ENCODE results near the gene INO80E. TPM values are rescaled to one million over a fixed set of nuclear protein-coding genes. Genes with fewer than 3 reads are reported as not detected.

INO80E gene
- total RNA-seq, 4 donors from 2014 or later = 46.6 to 85.8 (median 75.9) TPM

- H3K9me3 ChIP-seq = no peaks in the 10 kb centered on the region
- no peak for TF ChIP-seq POLR2A (IDR thresholded peaks at IDR 0.05)
- TF ChIP-seq, protein P1, sequence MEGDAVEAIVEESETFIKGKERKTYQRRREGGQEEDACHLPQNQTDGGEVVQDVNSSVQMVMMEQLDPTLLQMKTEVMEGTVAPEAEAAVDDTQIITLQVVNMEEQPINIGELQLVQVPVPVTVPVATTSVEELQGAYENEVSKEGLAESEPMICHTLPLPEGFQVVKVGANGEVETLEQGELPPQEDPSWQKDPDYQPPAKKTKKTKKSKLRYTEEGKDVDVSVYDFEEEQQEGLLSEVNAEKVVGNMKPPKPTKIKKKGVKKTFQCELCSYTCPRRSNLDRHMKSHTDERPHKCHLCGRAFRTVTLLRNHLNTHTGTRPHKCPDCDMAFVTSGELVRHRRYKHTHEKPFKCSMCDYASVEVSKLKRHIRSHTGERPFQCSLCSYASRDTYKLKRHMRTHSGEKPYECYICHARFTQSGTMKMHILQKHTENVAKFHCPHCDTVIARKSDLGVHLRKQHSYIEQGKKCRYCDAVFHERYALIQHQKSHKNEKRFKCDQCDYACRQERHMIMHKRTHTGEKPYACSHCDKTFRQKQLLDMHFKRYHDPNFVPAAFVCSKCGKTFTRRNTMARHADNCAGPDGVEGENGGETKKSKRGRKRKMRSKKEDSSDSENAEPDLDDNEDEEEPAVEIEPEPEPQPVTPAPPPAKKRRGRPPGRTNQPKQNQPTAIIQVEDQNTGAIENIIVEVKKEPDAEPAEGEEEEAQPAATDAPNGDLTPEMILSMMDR (IDR thresholded peaks at IDR 0.05) = no peak
- peaks cover 0 to 27% (median 0%) of the 10 kb centered on the region in 3 donors for H3K36me3 ChIP-seq
- H3K27ac ChIP-seq = no peak overlapping the region
- DNase-seq = no peak
- no peak overlapping the region for H3K4me3 ChIP-seq
- no peaks in the 10 kb centered on the region for H3K4me1 ChIP-seq
- H3K27me3 ChIP-seq = no peaks in the 10 kb centered on the region
Observed at GRCh38 chr16:30002614-30003346, 6.7 kb downstream of the INO80E start.

GRCh38 chr16:30003670-30004423 lies 7.8 kb downstream of the INO80E start:
- Histone ChIP-seq H3K27me3 (no peaks in the 10 kb centered on the region), H3K9me3 (no peaks in the 10 kb centered on the region), H3K27ac (no peak overlapping the region), H3K4me3 (no peak overlapping the region), H3K4me1 (no peaks in the 10 kb centered on the region), H3K36me3 (peaks cover 0 to 20% (median 0%) of the 10 kb centered on the region in 3 donors)
- DNase-seq = no peak
- TF ChIP-seq POLR2A (IDR thresholded peaks at IDR 0.05) = no peak
- TF ChIP-seq, protein P1 (IDR thresholded peaks at IDR 0.05) = no peak

GRCh38 chr16:30004424-30004776 lies 8.4 kb downstream of the INO80E start:
- no peak overlapping the region for H3K4me3 ChIP-seq
- H3K4me1 ChIP-seq = no peaks in the 10 kb centered on the region
- TF ChIP-seq, protein P1 (IDR thresholded peaks at IDR 0.05) = no peak
- no peak for TF ChIP-seq POLR2A (IDR thresholded peaks at IDR 0.05)
- H3K27me3 ChIP-seq = no peaks in the 10 kb centered on the region
- no peaks in the 10 kb centered on the region for H3K9me3 ChIP-seq
- H3K36me3 ChIP-seq = peaks cover 0 to 20% (median 0%) of the 10 kb centered on the region in 3 donors
- no peak for DNase-seq
- no peak overlapping the region for H3K27ac ChIP-seq

DNA sequence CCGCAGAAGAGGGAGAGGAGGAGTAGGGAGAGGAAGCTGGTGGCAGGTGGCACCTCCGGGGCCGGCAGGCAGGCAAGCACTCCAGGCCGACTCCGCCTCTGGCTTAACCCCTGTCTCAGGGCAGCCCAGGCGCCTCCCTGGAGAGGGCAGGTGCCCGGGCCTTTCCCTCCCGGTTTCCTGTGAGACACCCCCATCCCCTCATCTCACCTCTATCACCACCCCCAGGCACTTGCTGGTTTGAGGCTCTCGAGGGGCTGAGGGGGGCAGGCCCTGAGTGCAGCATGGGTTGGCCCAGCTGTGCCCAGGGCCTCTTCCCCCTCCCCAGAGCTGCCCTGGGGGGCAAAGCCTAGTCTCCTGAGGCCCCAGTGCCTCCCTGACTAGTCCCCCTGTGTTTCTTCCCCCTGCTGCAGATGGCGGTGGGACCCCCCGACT lies 8.8 kb downstream of the INO80E start:
- Histone ChIP-seq H3K36me3 (peaks cover 0 to 20% (median 0%) of the 10 kb centered on the region in 3 donors), H3K9me3 (no peaks in the 10 kb centered on the region), H3K27me3 (peaks cover 0 to 3% of the 10 kb centered on the region in 2 donors), H3K27ac (no peak overlapping the region), H3K4me1 (no peaks in the 10 kb centered on the region), H3K4me3 (no peak overlapping the region)
- TF ChIP-seq, protein P1 (IDR thresholded peaks at IDR 0.05) = no peak
- TF ChIP-seq POLR2A (IDR thresholded peaks at IDR 0.05) = no peak
- DNase-seq = no peak

- peaks cover 0 to 16% (median 0%) of the 10 kb centered on the region in 3 donors for H3K36me3 ChIP-seq
- no peaks in the 10 kb centered on the region for H3K9me3 ChIP-seq
- peaks cover 0 to 3% (median 2%) of the 10 kb centered on the region in 4 donors for H3K4me1 ChIP-seq
- no peak for TF ChIP-seq POLR2A (IDR thresholded peaks at IDR 0.05)
- TF ChIP-seq, protein P1 (IDR thresholded peaks at IDR 0.05) = peak; percentile 35 to 81 (median 76)
- peak in 2 of 3 donors; percentile 22 to 59 for DNase-seq
- H3K4me3 ChIP-seq = no peak overlapping the region
- peaks cover 0 to 10% of the 10 kb centered on the region in 2 donors for H3K27me3 ChIP-seq
- no peak overlapping the region for H3K27ac ChIP-seq
Observed at GRCh38 chr16:30005341-30006094, 9.5 kb downstream of the INO80E start.
